ENCODE results near the gene GNG8.

GNG8 gene

GRCh38 chr19:46660008-46660517 lies 24.1 kb upstream of the GNG8 start:
- Histone ChIP-seq H3K4me1 (ENCODE audit: control insufficient read depth, insufficient read depth, low read length) (peaks cover 27% of the 10 kb centered on the region), H3K4me3 (ENCODE audit: low read length) (peak overlapping the region; percentile 85), H3K27me3 (replicated peaks; ENCODE audit: control insufficient read depth, insufficient read depth, low read length) (peaks cover 5% of the 10 kb centered on the region), H3K9ac (ENCODE audit: low read length) (peak overlapping the region; percentile 79), H3K9me3 (ENCODE audit: control insufficient read depth, low read length) (no peaks in the 10 kb centered on the region), H3K36me3 (ENCODE audit: control insufficient read depth, insufficient read depth, low read length, severe bottlenecking) (no peaks in the 10 kb centered on the region)
- DNase-seq (ENCODE audit: low read depth), result peak; percentile 66

- no peaks in the 10 kb centered on the region for H3K36me3 ChIP-seq (ENCODE audit: control insufficient read depth, insufficient read depth, low read length, severe bottlenecking)
- peak; percentile 51 for DNase-seq (ENCODE audit: low read depth)
- H3K9ac ChIP-seq (ENCODE audit: low read length), result peak overlapping the region; percentile 79
- H3K4me3 ChIP-seq (ENCODE audit: low read length), result peak overlapping the region; percentile 85
- peaks cover 4% of the 10 kb centered on the region for H3K27me3 ChIP-seq (replicated peaks; ENCODE audit: control insufficient read depth, insufficient read depth, low read length)
- H3K9me3 ChIP-seq (ENCODE audit: control insufficient read depth, low read length), result no peaks in the 10 kb centered on the region
- H3K4me1 ChIP-seq (ENCODE audit: control insufficient read depth, insufficient read depth, low read length), result peaks cover 27% of the 10 kb centered on the region
Observed at GRCh38 chr19:46659151-46660007, 23.4 kb upstream of the GNG8 start.

- H3K4me1 ChIP-seq (ENCODE audit: control insufficient read depth, insufficient read depth, low read length), result peaks cover 17% of the 10 kb centered on the region
- no peaks in the 10 kb centered on the region for H3K9me3 ChIP-seq (ENCODE audit: control insufficient read depth, low read length)
- H3K9ac ChIP-seq (ENCODE audit: low read length), result no peak overlapping the region
- no peak overlapping the region for H3K4me3 ChIP-seq (ENCODE audit: low read length)
- DNase-seq (ENCODE audit: low read depth), result no peak
- H3K36me3 ChIP-seq (ENCODE audit: control insufficient read depth, insufficient read depth, low read length, severe bottlenecking), result no peaks in the 10 kb centered on the region
- H3K27me3 ChIP-seq (replicated peaks; ENCODE audit: control insufficient read depth, insufficient read depth, low read length), result no peaks in the 10 kb centered on the region
Observed at GRCh38 chr19:46656541-46656940, 20.5 kb upstream of the GNG8 start.

DNA sequence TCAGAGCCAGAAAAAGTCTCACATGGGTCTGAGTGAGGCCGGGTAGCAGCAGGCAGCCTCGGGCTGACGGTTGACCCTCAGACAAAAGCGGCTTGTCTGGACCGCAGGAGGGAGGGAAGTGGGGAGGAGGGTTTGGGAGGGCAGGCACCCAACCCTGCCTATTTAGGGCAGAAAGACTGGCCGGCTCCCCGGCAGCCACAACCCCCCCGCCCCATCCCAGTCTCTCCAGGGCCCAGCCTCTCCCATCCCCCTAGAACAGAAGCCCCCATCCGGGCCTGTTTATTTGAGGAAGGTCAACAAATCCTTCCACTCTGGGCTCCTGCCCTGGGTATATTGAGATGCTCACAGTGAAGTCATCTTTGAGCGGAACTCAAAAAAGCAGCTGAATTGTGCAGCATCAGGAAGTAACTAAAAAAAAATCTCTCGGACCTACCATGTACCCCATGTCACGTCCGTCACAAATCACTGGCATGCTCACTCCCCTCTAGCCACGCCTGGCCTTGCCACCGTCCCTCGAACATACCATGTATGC lies 18.7 kb upstream of the GNG8 start:
- H3K27me3 ChIP-seq (replicated peaks; ENCODE audit: control insufficient read depth, insufficient read depth, low read length), result no peaks in the 10 kb centered on the region
- no peak overlapping the region for H3K9ac ChIP-seq (ENCODE audit: low read length)
- H3K4me3 ChIP-seq (ENCODE audit: low read length), result no peak overlapping the region
- H3K4me1 ChIP-seq (ENCODE audit: control insufficient read depth, insufficient read depth, low read length), result peaks cover 5% of the 10 kb centered on the region
- no peaks in the 10 kb centered on the region for H3K9me3 ChIP-seq (ENCODE audit: control insufficient read depth, low read length)
- DNase-seq (ENCODE audit: low read depth), result no peak
- no peaks in the 10 kb centered on the region for H3K36me3 ChIP-seq (ENCODE audit: control insufficient read depth, insufficient read depth, low read length, severe bottlenecking)

GRCh38 chr19:46650445-46650844 lies 14.4 kb upstream of the GNG8 start:
- no peak for DNase-seq (ENCODE audit: low read depth)
- H3K27me3 ChIP-seq (replicated peaks; ENCODE audit: control insufficient read depth, insufficient read depth, low read length), result no peaks in the 10 kb centered on the region
- H3K36me3 ChIP-seq (ENCODE audit: control insufficient read depth, insufficient read depth, low read length, severe bottlenecking), result no peaks in the 10 kb centered on the region
- peaks cover 4% of the 10 kb centered on the region for H3K9me3 ChIP-seq (ENCODE audit: control insufficient read depth, low read length)
- no peak overlapping the region for H3K9ac ChIP-seq (ENCODE audit: low read length)
- H3K4me3 ChIP-seq (ENCODE audit: low read length), result no peak overlapping the region
- no peaks in the 10 kb centered on the region for H3K4me1 ChIP-seq (ENCODE audit: control insufficient read depth, insufficient read depth, low read length)

GRCh38 chr19:46648961-46649960 lies 13.3 kb upstream of the GNG8 start:
- Histone ChIP-seq H3K4me3 (ENCODE audit: low read length) (no peak overlapping the region), H3K9me3 (ENCODE audit: control insufficient read depth, low read length) (peaks cover 4% of the 10 kb centered on the region), H3K4me1 (ENCODE audit: control insufficient read depth, insufficient read depth, low read length) (no peaks in the 10 kb centered on the region), H3K36me3 (ENCODE audit: control insufficient read depth, insufficient read depth, low read length, severe bottlenecking) (no peaks in the 10 kb centered on the region), H3K9ac (ENCODE audit: low read length) (no peak overlapping the region), H3K27me3 (replicated peaks; ENCODE audit: control insufficient read depth, insufficient read depth, low read length) (no peaks in the 10 kb centered on the region)
- DNase-seq (ENCODE audit: low read depth), result no peak

DNA sequence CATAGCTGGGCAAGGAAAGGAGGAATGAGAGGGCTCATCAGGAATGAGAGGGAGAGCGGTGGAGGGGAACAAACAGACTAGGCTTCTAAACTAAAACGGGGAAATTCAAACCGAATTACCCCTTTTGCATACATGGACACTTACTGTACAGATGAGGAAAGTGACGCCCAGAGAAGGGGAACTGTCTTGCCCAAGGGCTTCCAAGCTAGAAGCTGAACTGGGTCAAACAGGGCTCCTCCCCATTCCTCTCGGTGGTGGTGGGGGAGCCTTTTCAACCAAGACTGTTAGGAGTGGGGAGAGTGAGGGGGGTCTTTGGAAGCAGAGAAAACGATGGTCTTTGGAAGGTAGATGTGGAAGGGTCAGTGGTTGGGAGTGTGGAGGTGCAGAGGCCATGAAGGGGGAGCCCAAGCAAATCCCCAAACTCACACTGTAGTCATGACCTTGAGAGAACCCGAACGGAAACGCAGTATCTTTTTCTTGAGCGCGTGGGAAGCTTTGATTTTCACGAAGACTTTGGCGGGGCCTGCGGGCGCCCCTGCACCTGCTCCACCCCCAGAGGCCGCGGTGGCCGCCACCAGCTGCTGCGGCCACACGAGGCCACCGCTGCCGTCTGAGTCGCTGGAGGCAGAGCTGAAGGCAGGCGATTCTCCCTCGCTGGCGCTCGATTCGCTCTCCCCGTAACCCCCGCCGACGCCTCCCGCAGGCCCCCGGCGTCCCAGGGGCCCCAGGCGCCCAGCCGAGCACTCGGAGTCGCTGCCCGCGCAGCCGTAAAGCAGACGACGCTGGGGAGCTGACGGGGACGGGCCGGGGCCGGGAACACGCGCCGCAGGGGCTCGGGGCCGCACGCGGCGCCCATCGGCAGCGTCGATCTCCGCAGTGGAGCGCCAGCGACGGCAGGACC lies 12.3 kb upstream of the GNG8 start:
- no peaks in the 10 kb centered on the region for H3K27me3 ChIP-seq (replicated peaks; ENCODE audit: control insufficient read depth, insufficient read depth, low read length)
- no peak overlapping the region for H3K9ac ChIP-seq (ENCODE audit: low read length)
- H3K36me3 ChIP-seq (ENCODE audit: control insufficient read depth, insufficient read depth, low read length, severe bottlenecking), result no peaks in the 10 kb centered on the region
- H3K4me1 ChIP-seq (ENCODE audit: control insufficient read depth, insufficient read depth, low read length), result no peaks in the 10 kb centered on the region
- H3K9me3 ChIP-seq (ENCODE audit: control insufficient read depth, low read length), result peaks cover 4% of the 10 kb centered on the region
- no peak overlapping the region for H3K4me3 ChIP-seq (ENCODE audit: low read length)
- DNase-seq (ENCODE audit: low read depth), result no peak

- Histone ChIP-seq H3K36me3 (ENCODE audit: control insufficient read depth, insufficient read depth, low read length, severe bottlenecking) (no peaks in the 10 kb centered on the region), H3K27me3 (replicated peaks; ENCODE audit: control insufficient read depth, insufficient read depth, low read length) (no peaks in the 10 kb centered on the region), H3K9ac (ENCODE audit: low read length) (no peak overlapping the region), H3K4me3 (ENCODE audit: low read length) (no peak overlapping the region), H3K4me1 (ENCODE audit: control insufficient read depth, insufficient read depth, low read length) (no peaks in the 10 kb centered on the region), H3K9me3 (ENCODE audit: control insufficient read depth, low read length) (peaks cover 4% of the 10 kb centered on the region)
- no peak for DNase-seq (ENCODE audit: low read depth)
Observed at GRCh38 chr19:46646402-46646801, 10.4 kb upstream of the GNG8 start.

- Histone ChIP-seq H3K4me3 (ENCODE audit: low read length) (no peak overlapping the region), H3K27me3 (replicated peaks; ENCODE audit: control insufficient read depth, insufficient read depth, low read length) (no peaks in the 10 kb centered on the region), H3K9me3 (ENCODE audit: control insufficient read depth, low read length) (peaks cover 4% of the 10 kb centered on the region), H3K9ac (ENCODE audit: low read length) (no peak overlapping the region), H3K36me3 (ENCODE audit: control insufficient read depth, insufficient read depth, low read length, severe bottlenecking) (no peaks in the 10 kb centered on the region), H3K4me1 (ENCODE audit: control insufficient read depth, insufficient read depth, low read length) (peaks cover 3% of the 10 kb centered on the region)
- DNase-seq (ENCODE audit: low read depth), result no peak
Observed at GRCh38 chr19:46644720-46645119, 8.7 kb upstream of the GNG8 start.

DNA sequence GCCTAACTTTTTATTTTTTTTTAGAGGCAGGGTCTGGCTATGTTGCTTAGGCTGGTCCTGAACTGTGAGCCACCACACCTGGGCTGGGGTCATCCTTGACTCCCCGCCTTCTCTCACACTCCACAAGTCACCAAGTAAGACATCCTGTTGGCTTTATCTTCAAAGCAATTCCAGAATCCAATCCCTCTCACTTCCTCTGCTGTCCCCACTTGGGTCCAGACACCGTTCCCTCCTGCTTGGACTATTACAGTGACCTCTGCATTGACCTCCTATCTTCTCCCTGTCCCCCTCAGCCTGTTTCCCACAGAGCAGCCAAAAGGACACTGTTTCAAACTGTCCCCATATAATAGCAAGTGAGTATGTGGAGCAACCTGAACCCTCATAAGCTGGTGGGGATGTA lies 4.7 kb upstream of the GNG8 start:
- Histone ChIP-seq H3K9ac (ENCODE audit: low read length) (no peak overlapping the region), H3K27me3 (replicated peaks; ENCODE audit: control insufficient read depth, insufficient read depth, low read length) (no peaks in the 10 kb centered on the region), H3K36me3 (ENCODE audit: control insufficient read depth, insufficient read depth, low read length, severe bottlenecking) (no peaks in the 10 kb centered on the region), H3K9me3 (ENCODE audit: control insufficient read depth, low read length) (no peaks in the 10 kb centered on the region), H3K4me1 (ENCODE audit: control insufficient read depth, insufficient read depth, low read length) (peaks cover 12% of the 10 kb centered on the region), H3K4me3 (ENCODE audit: low read length) (no peak overlapping the region)
- no peak for DNase-seq (ENCODE audit: low read depth)
